PC-3 (cell line): ENCODE measurements around the gene GALNT10. TPM values are rescaled to one million over a fixed set of nuclear protein-coding genes. Genes with fewer than 3 reads are reported as not detected.

Experiments
- ATAC-seq: fragments of 200-7000 bp; cut with Tn5 transposase; 2 replicates; pipeline ENCODE4 v1.9.1; 2020; ENCODE audit warnings: mild to moderate bottlenecking, moderate library complexity
- BruUV-seq: library from RNA; stranded (reverse); fragments of 400-500 nt; replicated peaks from 2 replicates; lab custom pipeline; 2021; lab: Mats Ljungman, UMichigan
- CTCF ChIA-PET: fragments of 300-600 bp; sonication (Branson Sonifier 250); formaldehyde crosslinking; loops from one replicate; lab custom pipeline; 2022; ENCODE audit warnings: antibody characterized with exemption; lab: Charles Lee
- POLR2A ChIA-PET: fragments of 300-600 bp; sonication (Branson Sonifier 250); formaldehyde crosslinking; loops from one replicate; lab custom pipeline; 2022; ENCODE audit warnings: antibody characterized with exemption; ENCODE audit not compliant: unreplicated experiment; lab: Charles Lee
- DNase-seq: peaks from one replicate; pipeline ENCODE4 v3.0.0-alpha.2; 2015
- H2AFZ ChIP-seq: fragments of 300-600 bp; sonication (generic); 2 replicates; pipeline ENCODE4 v1.6.0; 2016; ENCODE audit warnings: antibody characterized with exemption, low read length
- H3F3A ChIP-seq: fragments of 300-600 bp; sonication (generic); one replicate; pipeline ENCODE4 v1.6.0; 2017; ENCODE audit warnings: antibody characterized with exemption, low read length, control low read depth, mild to moderate bottlenecking; ENCODE audit not compliant: unreplicated experiment
- H3K27ac ChIP-seq: fragments of 300-600 bp; sonication (generic); 2 replicates; pipeline ENCODE4 v1.5.1; 2016; ENCODE audit warnings: mild to moderate bottlenecking, low read length
- H3K27me3 ChIP-seq: fragments of 300-600 bp; sonication (generic); 2 replicates; pipeline ENCODE4 v1.6.1; 2016; ENCODE audit warnings: low read length, mixed read lengths
- H3K36me3 ChIP-seq: fragments of 300-600 bp; sonication (generic); 2 replicates; pipeline ENCODE4 v1.6.1; 2016; ENCODE audit warnings: low read depth, mixed run types, low read length, mixed read lengths
- H3K4me1 ChIP-seq: fragments of 300-600 bp; sonication (generic); 2 replicates; pipeline ENCODE4 v1.5.1; 2016; ENCODE audit warnings: low read length; ENCODE audit not compliant: insufficient read depth
- H3K4me2 ChIP-seq: fragments of 300-600 bp; sonication (generic); 2 replicates; pipeline ENCODE4 v1.6.0; 2016; ENCODE audit warnings: low read length
- H3K4me3 ChIP-seq: fragments of 300-600 bp; sonication (generic); 2 replicates; pipeline ENCODE4 v1.5.1; 2016; ENCODE audit warnings: mild to moderate bottlenecking, low read length, mixed read lengths
- H3K79me2 ChIP-seq: fragments of 300-600 bp; sonication (generic); 2 replicates; pipeline ENCODE4 v1.6.1; 2017; ENCODE audit warnings: low read length, mixed read lengths
- H3K9ac ChIP-seq: fragments of 300-600 bp; sonication (generic); 2 replicates; pipeline ENCODE4 v1.6.0; 2016; ENCODE audit warnings: mild to moderate bottlenecking, low read length
- H3K9me2 ChIP-seq: fragments of 300-600 bp; sonication (generic); replicated peaks from 2 replicates; pipeline ENCODE4 v1.6.1; 2016; ENCODE audit warnings: mixed run types, low read length, mixed read lengths
- H3K9me3 ChIP-seq: fragments of 300-600 bp; sonication (generic); 2 replicates; pipeline ENCODE4 v1.6.1; 2016; ENCODE audit warnings: low read length, mixed read lengths
- H4K20me1 ChIP-seq: fragments of 300-600 bp; sonication (generic); 2 replicates; pipeline ENCODE4 v1.6.1; 2016; ENCODE audit warnings: low read length, mixed read lengths
- EZH2 ChIP-seq: fragments of 300-600 bp; sonication (generic); IDR thresholded peaks from one replicate; pipeline ENCODE4 v1.6.1; 2017; ENCODE audit warnings: antibody characterized with exemption, mild to moderate bottlenecking, low read length; ENCODE audit not compliant: unreplicated experiment
- EZH2phosphoT487 ChIP-seq: fragments of 300-600 bp; sonication (generic); IDR thresholded peaks from 2 replicates; pipeline ENCODE4 v1.6.1; 2018; ENCODE audit warnings: mild to moderate bottlenecking, antibody characterized with exemption, low read length, borderline replicate concordance
- intact Hi-C: fragments of 100-400 bp; cut with micrococcal nuclease; formaldehyde crosslinking; loops from 2 replicates; pipeline ENCODE4 v1.9.0; 2023
- total RNA-seq: library from RNA; depleted of rRNA; stranded (reverse); fragments of >200 nt; gene quantifications from 2 replicates; pipeline ENCODE4 v1.2.3, GENCODE V29; 2014
- TF ChIP-seq, protein P1 (sequence below): fragments of 300-600 bp; sonication (generic); conservative IDR thresholded peaks from 2 replicates; pipeline ENCODE4 v1.5.1; 2017; ENCODE audit warnings: antibody characterized with exemption, low read depth, mild to moderate bottlenecking, low read length

The GALNT10 gene
- total RNA-seq, 1 experiment from 2014 or later = 46.2 TPM

- ATAC-seq = no peak
Measured at GRCh38 chr5:154238776-154239481, 48.4 kb downstream of the GALNT10 start.

DNA sequence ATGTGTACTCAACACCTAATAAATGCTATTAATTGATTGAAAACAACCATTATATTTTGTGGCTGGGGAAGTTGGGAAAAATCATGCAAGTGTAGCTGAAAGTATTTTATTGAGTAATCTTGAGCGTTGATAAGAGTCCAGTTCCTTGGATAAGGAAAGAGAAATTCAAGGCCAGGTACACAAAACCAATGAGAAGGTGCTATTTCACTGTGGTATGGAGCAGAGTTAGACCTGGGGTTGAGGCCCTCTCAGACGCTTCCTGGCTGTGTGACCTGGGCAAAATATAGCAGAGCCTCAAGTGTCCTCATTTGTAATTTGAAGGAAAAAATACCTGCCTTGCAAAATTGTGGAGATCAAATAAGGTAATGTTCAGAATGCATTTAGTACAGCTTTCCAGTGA lies 50.1 kb downstream of the GALNT10 start:
- no peak overlapping the region for H3K4me3 ChIP-seq
- ChIA-PET CTCF (no interaction called here), POLR2A (no interaction called here)
- H3K79me2 ChIP-seq = 0 out of 2 replicates have a peak, but pooled peaks cover 4% of the 10 kb centered on the region
- H2AFZ ChIP-seq = no peak overlapping the region
- H3K9ac ChIP-seq = no peak overlapping the region
- H3K4me2 ChIP-seq = no peak overlapping the region
- intact Hi-C loops = no loop called here
- H3K9me2 ChIP-seq = no peaks in the 10 kb centered on the region
- BruUV-seq = no TSS peak
- ATAC-seq (no peak), DNase-seq (no peak)
- H3F3A ChIP-seq = no peaks in the 10 kb centered on the region
- no peaks in the 10 kb centered on the region for H4K20me1 ChIP-seq
- H3K9me3 ChIP-seq = no peaks in the 10 kb centered on the region
- no peak overlapping the region for H3K27ac ChIP-seq
- no peaks in the 10 kb centered on the region for H3K36me3 ChIP-seq
- no peak for TF ChIP-seq EZH2phosphoT487
- TF ChIP-seq EZH2 = no peak
- TF ChIP-seq, protein P1, sequence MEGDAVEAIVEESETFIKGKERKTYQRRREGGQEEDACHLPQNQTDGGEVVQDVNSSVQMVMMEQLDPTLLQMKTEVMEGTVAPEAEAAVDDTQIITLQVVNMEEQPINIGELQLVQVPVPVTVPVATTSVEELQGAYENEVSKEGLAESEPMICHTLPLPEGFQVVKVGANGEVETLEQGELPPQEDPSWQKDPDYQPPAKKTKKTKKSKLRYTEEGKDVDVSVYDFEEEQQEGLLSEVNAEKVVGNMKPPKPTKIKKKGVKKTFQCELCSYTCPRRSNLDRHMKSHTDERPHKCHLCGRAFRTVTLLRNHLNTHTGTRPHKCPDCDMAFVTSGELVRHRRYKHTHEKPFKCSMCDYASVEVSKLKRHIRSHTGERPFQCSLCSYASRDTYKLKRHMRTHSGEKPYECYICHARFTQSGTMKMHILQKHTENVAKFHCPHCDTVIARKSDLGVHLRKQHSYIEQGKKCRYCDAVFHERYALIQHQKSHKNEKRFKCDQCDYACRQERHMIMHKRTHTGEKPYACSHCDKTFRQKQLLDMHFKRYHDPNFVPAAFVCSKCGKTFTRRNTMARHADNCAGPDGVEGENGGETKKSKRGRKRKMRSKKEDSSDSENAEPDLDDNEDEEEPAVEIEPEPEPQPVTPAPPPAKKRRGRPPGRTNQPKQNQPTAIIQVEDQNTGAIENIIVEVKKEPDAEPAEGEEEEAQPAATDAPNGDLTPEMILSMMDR = no peak
- H3K4me1 ChIP-seq = no peaks in the 10 kb centered on the region
- no peaks in the 10 kb centered on the region for H3K27me3 ChIP-seq

More at GRCh38 chr5:154238776-154239481, 48.4 kb downstream of the GALNT10 start:
- H2AFZ ChIP-seq = no peak overlapping the region
- H3K27me3 ChIP-seq = no peaks in the 10 kb centered on the region
- ChIA-PET POLR2A (no interaction called here), CTCF (interaction anchor here (0.6 kb wide), 1 partner anchor 145 kb away, joined by 4 read pairs; no protein-coding TSS in a partner anchor)
- H3K4me1 ChIP-seq = no peaks in the 10 kb centered on the region
- DNase-seq = no peak
- no peaks in the 10 kb centered on the region for H3K36me3 ChIP-seq
- no peaks in the 10 kb centered on the region for H4K20me1 ChIP-seq
- intact Hi-C loops = no loop called here
- TF ChIP-seq, protein P1 = no peak
- no peak for TF ChIP-seq EZH2
- TF ChIP-seq EZH2phosphoT487 = no peak
- no peak overlapping the region for H3K4me3 ChIP-seq
- H3K9me2 ChIP-seq = no peaks in the 10 kb centered on the region
- H3K79me2 ChIP-seq = no peaks in the 10 kb centered on the region
- H3K9me3 ChIP-seq = no peaks in the 10 kb centered on the region
- no peak overlapping the region for H3K9ac ChIP-seq
- BruUV-seq = no TSS peak
- no peaks in the 10 kb centered on the region for H3F3A ChIP-seq
- no peak overlapping the region for H3K27ac ChIP-seq
- H3K4me2 ChIP-seq = no peak overlapping the region

- POLR2A ChIA-PET = no interaction called here
- no peak for TF ChIP-seq EZH2phosphoT487
- TF ChIP-seq EZH2 = no peak
- TF ChIP-seq, protein P1 = no peak
- no peaks in the 10 kb centered on the region for H3F3A ChIP-seq
- intact Hi-C loops = no loop called here
- H3K36me3 ChIP-seq = no peaks in the 10 kb centered on the region
- H3K9me2 ChIP-seq = no peaks in the 10 kb centered on the region
- DNase-seq (no peak), ATAC-seq (no peak)
- CTCF ChIA-PET = no interaction called here
- no peaks in the 10 kb centered on the region for H3K27me3 ChIP-seq
- no peak overlapping the region for H3K9ac ChIP-seq
- no peak overlapping the region for H2AFZ ChIP-seq
- H3K4me3 ChIP-seq = no peak overlapping the region
- H3K4me1 ChIP-seq = no peaks in the 10 kb centered on the region
- 0 out of 2 replicates have a peak, but pooled peaks cover 4% of the 10 kb centered on the region for H3K79me2 ChIP-seq
- no peak overlapping the region for H3K4me2 ChIP-seq
- no peaks in the 10 kb centered on the region for H4K20me1 ChIP-seq
- BruUV-seq = no TSS peak
- H3K27ac ChIP-seq = no peak overlapping the region
- H3K9me3 ChIP-seq = no peaks in the 10 kb centered on the region
Measured at GRCh38 chr5:154241021-154241420, 50.5 kb downstream of the GALNT10 start.
